H1 (cell line): ENCODE data around the gene LRP1. TPM values are rescaled to one million over a fixed set of nuclear protein-coding genes. Genes with fewer than 3 reads are reported as not detected.

ENCODE experiments used
- CTCF ChIA-PET: fragments of 300-600 bp; sonication (Branson Sonifier 250); formaldehyde crosslinking; loops from one replicate; lab custom pipeline; 2021; ENCODE audit not compliant: partially characterized antibody; lab: Charles Lee
- POLR2A ChIA-PET: fragments of 300-600 bp; sonication (Branson Sonifier 250); formaldehyde crosslinking; loops from one replicate; lab custom pipeline; 2021; ENCODE audit warnings: inconsistent platforms; ENCODE audit not compliant: partially characterized antibody; lab: Charles Lee
- DNase-seq, 2 experiments: peaks; one replicate each; pipeline versions ENCODE4 v3.0.0 to v3.0.0-alpha.2; 2010 to 2022; ENCODE audit warnings: low spot score in 2 of 2, low read depth in 1 of 2, mixed read lengths in 1 of 2
- FAIRE-seq: peaks from 2 replicates; lab custom pipeline; 2011; peaks lifted over from hg19 to GRCh38; lab: Jason Lieb, UNC
- H2AFZ ChIP-seq: 2 replicates; pipeline ENCODE4 v1.8.1; 2012; ENCODE audit warnings: low read length, inconsistent platforms
- H2AK5ac ChIP-seq: 2 replicates; pipeline ENCODE4 v1.6.1; 2013; ENCODE audit warnings: low read depth, low read length
- H2BK120ac ChIP-seq: replicated peaks from 2 replicates; pipeline ENCODE3; 2013; ENCODE audit warnings: low read depth, low read length, inconsistent platforms
- H2BK12ac ChIP-seq: 2 replicates; pipeline ENCODE4 v1.6.1; 2013; ENCODE audit warnings: low read depth, low read length
- H2BK15ac ChIP-seq: 2 replicates; pipeline ENCODE4 v1.6.1; 2013; ENCODE audit warnings: low read length
- H2BK20ac ChIP-seq: 2 replicates; pipeline ENCODE4 v1.6.1; 2013; ENCODE audit warnings: low read length
- H2BK5ac ChIP-seq: 2 replicates; pipeline ENCODE4 v1.6.1; 2013; ENCODE audit warnings: low read depth, low read length
- H3K14ac ChIP-seq: 2 replicates; pipeline ENCODE4 v1.6.1; 2013; ENCODE audit warnings: inconsistent platforms; ENCODE audit not compliant: insufficient read length
- H3K18ac ChIP-seq: 2 replicates; pipeline ENCODE4 v1.6.1; 2013; ENCODE audit warnings: low read length; ENCODE audit errors: extremely low read depth
- H3K23ac ChIP-seq: 2 replicates; pipeline ENCODE4 v1.6.1; 2013; ENCODE audit warnings: inconsistent platforms; ENCODE audit not compliant: insufficient read length
- H3K23me2 ChIP-seq: 2 replicates; pipeline ENCODE4 v1.6.1; 2013; ENCODE audit warnings: low read depth, low read length
- H3K27ac ChIP-seq: 2 replicates; pipeline ENCODE4 v1.6.1; 2011; ENCODE audit warnings: low read depth, low read length, inconsistent platforms
- H3K27me3 ChIP-seq, 4 experiments: replicated peaks in 1 of 4; 1 replicate in 1 of 4; 2 replicates in 3 of 4; pipeline versions ENCODE4 v1.6.1 to v1.8.1; 2011 to 2013; ENCODE audit warnings: low read length in 3 of 4, mild to moderate bottlenecking in 3 of 4, inconsistent platforms in 2 of 4, mixed read lengths in 2 of 4, moderate library complexity in 1 of 4; ENCODE audit not compliant: control insufficient read depth in 3 of 4, insufficient read depth in 3 of 4; ENCODE audit errors: extremely low read depth in 1 of 4
- H3K36me3 ChIP-seq, 4 experiments: 2 replicates each; pipeline versions ENCODE4 v1.6.1 to v1.8.1; 2011 to 2013; ENCODE audit warnings: mild to moderate bottlenecking in 4 of 4, low read length in 3 of 4, moderate library complexity in 2 of 4, control low read depth in 1 of 4, inconsistent platforms in 1 of 4; ENCODE audit not compliant: insufficient read depth in 4 of 4, control insufficient read depth in 2 of 4
- H3K4ac ChIP-seq: replicated peaks from 2 replicates; pipeline ENCODE3; 2013; ENCODE audit warnings: low read length, low read depth, mixed read lengths, inconsistent platforms; ENCODE audit not compliant: insufficient read length
- H3K4me1 ChIP-seq, 4 experiments: replicated peaks in 1 of 4; 1 replicate in 1 of 4; 2 replicates in 3 of 4; pipeline versions ENCODE4 v1.6.1 to v1.8.1; 2011 to 2013; ENCODE audit warnings: low read length in 3 of 4, inconsistent platforms in 2 of 4, mixed read lengths in 1 of 4; ENCODE audit not compliant: insufficient read depth in 4 of 4, control insufficient read depth in 3 of 4
- H3K4me2 ChIP-seq, 2 experiments: 2 replicates each; pipeline versions ENCODE4 v1.6.1 to v1.8.1; 2011 to 2013; ENCODE audit warnings: low read depth in 2 of 2, low read length in 2 of 2, control low read depth in 1 of 2, inconsistent platforms in 1 of 2, mild to moderate bottlenecking in 1 of 2; ENCODE audit not compliant: insufficient read depth in 1 of 2
- H3K4me3 ChIP-seq, 4 experiments: fragments of 200-600, 300-600 bp in 1 of 4; sonication (generic), shearing (Covaris generic), sonication (Bioruptor Twin) in 1 of 4; 2 replicates each; pipeline versions ENCODE4 v1.5.1 to v1.8.1; 2011 to 2016; ENCODE audit warnings: low read length in 4 of 4, low read depth in 3 of 4, control low read depth in 2 of 4, inconsistent platforms in 2 of 4, mild to moderate bottlenecking in 2 of 4, mixed read lengths in 1 of 4, moderate library complexity in 1 of 4; ENCODE audit not compliant: insufficient read depth in 2 of 4; ENCODE audit errors: extremely low read depth in 1 of 4
- H3K56ac ChIP-seq: replicated peaks from 2 replicates; pipeline ENCODE3; 2013; ENCODE audit warnings: low read depth, mild to moderate bottlenecking, mixed read lengths, low read length, inconsistent platforms; ENCODE audit not compliant: insufficient read length
- H3K79me1 ChIP-seq: 2 replicates; pipeline ENCODE4 v1.6.1; 2013; ENCODE audit warnings: low read depth, low read length, control low read depth
- H3K79me2 ChIP-seq, 2 experiments: 2 replicates each; pipeline versions ENCODE4 v1.6.1 to v1.8.1; 2012 to 2013; ENCODE audit warnings: low read length in 2 of 2, mild to moderate bottlenecking in 2 of 2, inconsistent platforms in 1 of 2; ENCODE audit not compliant: insufficient read depth in 2 of 2, control insufficient read depth in 1 of 2
- H3K9ac ChIP-seq, 4 experiments: replicated peaks in 1 of 4; 1 replicate in 1 of 4; 2 replicates in 3 of 4; pipeline versions ENCODE4 v1.6.1 to v1.8.1; 2011 to 2013; ENCODE audit warnings: low read depth in 3 of 4, low read length in 3 of 4, control low read depth in 2 of 4, mild to moderate bottlenecking in 2 of 4, moderate library complexity in 2 of 4, inconsistent platforms in 1 of 4; ENCODE audit errors: extremely low read depth in 1 of 4
- H3K9me3 ChIP-seq, 2 experiments: 2 replicates each; pipeline versions ENCODE4 v1.6.1 to v1.8.1; 2012 to 2013; ENCODE audit warnings: mild to moderate bottlenecking in 2 of 2, moderate library complexity in 2 of 2, control low read depth in 1 of 2, inconsistent platforms in 1 of 2, low read depth in 1 of 2, low read length in 1 of 2, mixed read lengths in 1 of 2; ENCODE audit not compliant: insufficient read depth in 2 of 2
- H4K20me1 ChIP-seq, 2 experiments: replicated peaks in 1 of 2; 2 replicates each; pipeline versions ENCODE3 to v1.8.1; 2011 to 2013; ENCODE audit warnings: inconsistent platforms in 2 of 2, low read length in 2 of 2, mild to moderate bottlenecking in 1 of 2; ENCODE audit not compliant: insufficient read depth in 2 of 2, control insufficient read depth in 1 of 2
- H4K5ac ChIP-seq: 2 replicates; pipeline ENCODE4 v1.6.1; 2013; ENCODE audit warnings: low read length, low read depth, mixed read lengths, inconsistent platforms; ENCODE audit not compliant: insufficient read length
- H4K8ac ChIP-seq: 2 replicates; pipeline ENCODE4 v1.8.0; 2013; ENCODE audit warnings: mild to moderate bottlenecking, moderate library complexity, low read length, inconsistent platforms; ENCODE audit not compliant: insufficient read depth; ENCODE audit errors: extremely low read depth
- H4K91ac ChIP-seq: replicated peaks from 2 replicates; pipeline ENCODE3; 2013; ENCODE audit warnings: low read length, mixed read lengths, inconsistent platforms; ENCODE audit not compliant: insufficient read length
- ASH2L ChIP-seq: fragments of 200-600, 300-600 bp; sonication (generic); IDR thresholded peaks from one replicate; pipeline ENCODE4 v1.7.1; 2017; ENCODE audit warnings: low read length
- CEBPB ChIP-seq: IDR thresholded peaks from 2 replicates; pipeline ENCODE4 v1.6.1; 2012; ENCODE audit warnings: low read depth, low read length
- EZH2 ChIP-seq: fragments of 200-600 bp; sonication (generic); IDR thresholded peaks from 2 replicates; pipeline ENCODE4 v1.7.1; 2012; ENCODE audit warnings: low read depth, mild to moderate bottlenecking, moderate library complexity, low read length, inconsistent platforms; ENCODE audit not compliant: severe bottlenecking
- FOSL1 ChIP-seq: IDR thresholded peaks from 2 replicates; pipeline ENCODE4 v1.6.1; 2011; ENCODE audit warnings: mild to moderate bottlenecking, low read depth, low read length, moderate library complexity; ENCODE audit not compliant: insufficient read depth
- HDAC2 ChIP-seq, 2 experiments: fragments of 300-600 bp in 1 of 2; sonication (generic) in 1 of 2; IDR thresholded peaks; 2 replicates each; pipeline ENCODE4 v1.6.1; 2011 to 2012; ENCODE audit warnings: low read depth in 2 of 2, low read length in 2 of 2, mild to moderate bottlenecking in 2 of 2, moderate library complexity in 2 of 2, borderline replicate concordance in 1 of 2, inconsistent platforms in 1 of 2
- JUN ChIP-seq: IDR thresholded peaks from 2 replicates; pipeline ENCODE4 v1.6.1; 2011; ENCODE audit warnings: low read depth, mild to moderate bottlenecking, improper control_type of control experiment, low read length
- JUND ChIP-seq: IDR thresholded peaks from 2 replicates; pipeline ENCODE4 v1.6.1; 2011; ENCODE audit warnings: mild to moderate bottlenecking, improper control_type of control experiment, low read length
- KDM5A ChIP-seq: fragments of 200-600 bp; IDR thresholded peaks from 2 replicates; pipeline ENCODE4 v1.7.1; 2012; ENCODE audit warnings: mild to moderate bottlenecking, low read length, inconsistent platforms, mixed read lengths
- MAFK ChIP-seq: IDR thresholded peaks from 2 replicates; pipeline ENCODE4 v1.6.1; 2012; ENCODE audit warnings: low read depth, mild to moderate bottlenecking, improper control_type of control experiment, low read length
- RAD21 ChIP-seq, 2 experiments: IDR thresholded peaks in 1 of 2; conservative IDR thresholded peaks in 1 of 2; 2 replicates each; pipeline ENCODE4 v1.6.1; 2011; ENCODE audit warnings: low read depth in 2 of 2, low read length in 2 of 2, improper control_type of control experiment in 1 of 2, inconsistent platforms in 1 of 2, mild to moderate bottlenecking in 1 of 2, moderate library complexity in 1 of 2
- RFX5 ChIP-seq: IDR thresholded peaks from 2 replicates; pipeline ENCODE4 v1.6.1; 2011; ENCODE audit warnings: low read depth, low read length, improper control_type of control experiment, borderline replicate concordance
- SUZ12 ChIP-seq: fragments of 200-600 bp; sonication (generic); IDR thresholded peaks from 2 replicates; pipeline ENCODE4 v1.6.1; 2012; ENCODE audit warnings: mild to moderate bottlenecking, inconsistent platforms, low read length, moderate library complexity, mixed read lengths
- TEAD4 ChIP-seq: IDR thresholded peaks from 2 replicates; pipeline ENCODE4 v1.6.1; 2012; ENCODE audit warnings: low read depth, low read length, inconsistent platforms, mixed read lengths
- WGBS, 2 experiments: shearing (Covaris generic) in 1 of 2; methylation state at CpG; one replicate each; pipeline versions ENCODE4 v1.1.6 to v1.1.7; 2013 to 2015; ENCODE audit warnings: low lambda C conversion rate in 2 of 2, mixed read lengths in 2 of 2, inconsistent platforms in 1 of 2, low coverage in 1 of 2, missing lambda C conversion rate in 1 of 2; ENCODE audit not compliant: insufficient replicate concordance in 2 of 2, insufficient coverage in 1 of 2, insufficient read length in 1 of 2; ENCODE audit errors: extremely low coverage in 1 of 2, missing lambda C conversion rate in 1 of 2; 5-methylcytosine and 5-hydroxymethylcytosine counted together
- polyA plus RNA-seq, 7 experiments: library from polyadenylated mRNA; depleted of rRNA in 3 of 7; stranded (reverse) in 5 of 7; unstranded in 2 of 7; fragments of >200 nt in 5 of 7; fragments of 200-250 nt in 2 of 7; gene quantifications; 1 replicate in 5 of 7; 2 replicates in 1 of 7; 4 replicates in 1 of 7; pipeline versions ENCODE4 v1.2.1 to v1.2.3, GENCODE V29; 2011 to 2013; ENCODE audit warnings: missing spikeins in 2 of 7, mixed read lengths in 2 of 7
- total RNA-seq: library from RNA; stranded (reverse); fragmentation: NEBNext Ultra II Directional; extraction: Animal tissue kit (Norgen Biotek cat#: 25700); gene quantifications from 2 replicates; pipeline ENCODE4 v1.2.1, GENCODE V29; 2021
- TF ChIP-seq, protein P1 (sequence below): IDR thresholded peaks from 2 replicates; pipeline ENCODE4 v1.6.1; 2012; ENCODE audit warnings: inconsistent platforms

LRP1 gene
- total and polyA plus RNA-seq, 2 of the 8 experiments (the other 6 are each of a cell fraction or from before 2014, with no cell fraction given), result 35.3 to 92.5 TPM

GRCh38 chr12:57171668-57172067 lies 43.4 kb downstream of the LRP1 start:
- Histone ChIP-seq H3K14ac (no peak overlapping the region), H3K79me1 (no peaks in the 10 kb centered on the region; the same call in 1 of the 2 replicates), H3K23me2 (no peaks in the 10 kb centered on the region; the same call in 1 of the 2 replicates), H3K36me3 (peaks cover 28 to 58% (median 49%) of the 10 kb centered on the region in 4 experiments), H3K27ac (no peak overlapping the region), H2BK120ac (no peak overlapping the region), H3K4me2 (no peak overlapping the region), H3K9ac (no peak overlapping the region), H4K91ac (no peak overlapping the region), H3K23ac (no peak overlapping the region), H3K4me1 (no peaks in the 10 kb centered on the region), H3K9me3 (no peaks in the 10 kb centered on the region), H3K4me3 (no peak overlapping the region), H2BK5ac (no peak overlapping the region), H2BK12ac (no peak overlapping the region), H2BK20ac (no peak overlapping the region), H4K8ac (no peak overlapping the region), H2BK15ac (no peak overlapping the region), H4K5ac (no peak overlapping the region), H3K18ac (no peak overlapping the region), H4K20me1 (peaks cover 4 to 14% of the 10 kb centered on the region in 2 experiments), H3K4ac (no peak overlapping the region), H2AFZ (no peak overlapping the region), H2AK5ac (no peak overlapping the region), H3K56ac (no peak overlapping the region), H3K27me3 (no peaks in the 10 kb centered on the region), H3K79me2 (no peaks in the 10 kb centered on the region)
- ChIA-PET CTCF (interaction anchor here (2.8 to 21.9 kb wide), 5 partner anchors 15 to 59 kb away, joined by 25 to 389 read pairs (median 150); partner anchors contain the start of genes LRP1, LRP1-AS and STAT6), POLR2A (interaction anchor here (0.9 to 9.9 kb wide), 7 partner anchors 13 to 325 kb away, joined by 3 to 91 read pairs (median 9); no protein-coding TSS in a partner anchor)
- 87% methylated on average over 2 of the region's 4 CpGs; no CpG with 5 or more reads in 1 of the 2 experiments for WGBS, 2 experiments
- DNase-seq, result no peak
- no peak for FAIRE-seq
- TF ChIP-seq TEAD4, result no peak
- TF ChIP-seq RFX5, result no peak
- TF ChIP-seq FOSL1, result no peak
- TF ChIP-seq EZH2, result no peak
- TF ChIP-seq SUZ12, result no peak
- no peak for TF ChIP-seq JUND
- no peak for TF ChIP-seq HDAC2 (IDR thresholded peaks at IDR 0.05; ENCODE audit: borderline replicate concordance in 1 of 2, low read depth in 2 of 2, low read length in 2 of 2)
- no peak for TF ChIP-seq ASH2L
- no peak for TF ChIP-seq CEBPB
- TF ChIP-seq, protein P1, sequence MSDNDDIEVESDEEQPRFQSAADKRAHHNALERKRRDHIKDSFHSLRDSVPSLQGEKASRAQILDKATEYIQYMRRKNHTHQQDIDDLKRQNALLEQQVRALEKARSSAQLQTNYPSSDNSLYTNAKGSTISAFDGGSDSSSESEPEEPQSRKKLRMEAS, result no peak
- no peak for TF ChIP-seq JUN
- TF ChIP-seq MAFK, result no peak
- TF ChIP-seq KDM5A, result no peak
- TF ChIP-seq RAD21 (IDR thresholded peaks at IDR 0.05 in 1 of 2, conservative IDR thresholded peaks at IDR 0.05 in 1 of 2; ENCODE audit: low read depth in 2 of 2, low read length in 2 of 2), result no peak
